IPS-15b (cell line): ENCODE results near the gene CNTN1.
"Not testable (repeated sequence)": the region's sequence is repeated elsewhere in the genome, so short reads cannot be mapped to it uniquely, and the experiment has no call there.

Experiments used
- H3K27me3 ChIP-seq: one replicate; pipeline ENCODE4 v1.6.1; 2013; ENCODE audit warnings: low read length; ENCODE audit not compliant: control insufficient read depth, insufficient read depth
- H3K36me3 ChIP-seq: one replicate; pipeline ENCODE4 v1.6.1; 2013; ENCODE audit warnings: low read length; ENCODE audit not compliant: control insufficient read depth, insufficient read depth
- H3K4me1 ChIP-seq: one replicate; pipeline ENCODE4 v1.6.1; 2013; ENCODE audit warnings: mild to moderate bottlenecking, low read length; ENCODE audit not compliant: control insufficient read depth, insufficient read depth
- H3K4me3 ChIP-seq: one replicate; pipeline ENCODE4 v1.5.1; 2013; ENCODE audit warnings: low read depth, low read length
- H3K9ac ChIP-seq: one replicate; pipeline ENCODE4 v1.6.1; 2013; ENCODE audit warnings: low read depth, mild to moderate bottlenecking, low read length
- H3K9me3 ChIP-seq: one replicate; pipeline ENCODE4 v1.6.1; 2013; ENCODE audit warnings: mild to moderate bottlenecking, low read length; ENCODE audit not compliant: control insufficient read depth, insufficient read depth

CNTN1 gene

GRCh38 chr12:40737416-40737815, 45.2 kb downstream of the CNTN1 start:
- peaks cover 29% of the 10 kb centered on the region for H3K4me1 ChIP-seq
- H3K9ac ChIP-seq, H3K36me3 ChIP-seq, H3K27me3 ChIP-seq, H3K9me3 ChIP-seq, H3K4me3 ChIP-seq: not testable (repeated sequence)

DNA sequence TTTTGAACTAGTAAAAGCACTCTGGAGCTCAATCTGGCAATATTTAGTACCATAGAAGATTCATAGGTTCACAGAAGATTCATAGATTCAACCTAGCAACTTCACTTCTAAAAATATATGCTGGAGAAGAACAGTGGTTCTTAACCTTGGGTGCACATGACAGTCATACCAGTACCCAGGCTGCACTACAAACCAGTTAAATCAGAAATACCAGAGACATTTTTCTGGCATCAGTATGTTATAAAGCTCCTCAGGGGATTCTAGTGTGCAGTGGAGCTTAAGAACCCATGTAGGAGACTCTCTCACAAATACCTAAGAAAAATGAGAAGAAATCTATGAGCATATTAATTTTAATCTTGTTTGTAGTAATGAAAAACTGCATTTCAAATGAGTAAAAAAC, 46.6 kb downstream of the CNTN1 start:
- Histone ChIP-seq H3K36me3 (no peaks in the 10 kb centered on the region), H3K4me1 (peaks cover 18% of the 10 kb centered on the region), H3K27me3 (no peaks in the 10 kb centered on the region), H3K9me3 (no peaks in the 10 kb centered on the region), H3K9ac (no peak overlapping the region), H3K4me3 (no peak overlapping the region)

DNA sequence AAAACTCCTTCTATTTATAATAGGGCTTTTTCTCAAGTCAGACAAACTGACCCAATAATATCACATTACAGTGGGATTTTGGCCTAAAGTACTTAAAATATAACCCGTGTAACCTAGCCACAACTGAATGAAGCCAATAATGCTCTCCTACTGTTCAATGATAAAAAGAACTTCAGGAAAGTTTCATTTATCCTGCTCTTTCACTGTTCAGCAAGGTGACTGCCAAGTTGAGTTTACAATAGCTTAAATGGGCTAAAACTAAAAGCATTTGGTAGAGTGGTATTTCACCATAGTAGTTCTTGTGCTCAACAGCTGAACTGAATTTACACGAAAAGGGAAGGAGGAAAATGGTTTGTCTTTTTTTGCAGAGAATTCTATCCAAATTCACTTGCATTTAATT, 49.8 kb downstream of the CNTN1 start:
- H3K9me3 ChIP-seq = no peaks in the 10 kb centered on the region
- H3K27me3 ChIP-seq = no peaks in the 10 kb centered on the region
- H3K9ac ChIP-seq = no peak overlapping the region
- H3K4me1 ChIP-seq = peaks cover 2% of the 10 kb centered on the region
- no peaks in the 10 kb centered on the region for H3K36me3 ChIP-seq
- H3K4me3 ChIP-seq = no peak overlapping the region

GRCh38 chr12:40745386-40745785, 53.1 kb downstream of the CNTN1 start:
- no peaks in the 10 kb centered on the region for H3K27me3 ChIP-seq
- H3K9ac ChIP-seq = no peak overlapping the region
- H3K36me3 ChIP-seq = no peaks in the 10 kb centered on the region
- H3K9me3 ChIP-seq = no peaks in the 10 kb centered on the region
- H3K4me1 ChIP-seq = peaks cover 2% of the 10 kb centered on the region
- no peak overlapping the region for H3K4me3 ChIP-seq

- Histone ChIP-seq H3K27me3 (no peaks in the 10 kb centered on the region), H3K4me1 (peaks cover 2% of the 10 kb centered on the region), H3K4me3 (no peak overlapping the region), H3K9ac (no peak overlapping the region), H3K36me3 (no peaks in the 10 kb centered on the region), H3K9me3 (no peaks in the 10 kb centered on the region)
Measured at GRCh38 chr12:40749863-40750262, 57.6 kb downstream of the CNTN1 start.

GRCh38 chr12:40752011-40752410, 59.8 kb downstream of the CNTN1 start:
- Histone ChIP-seq H3K4me1 (no peaks in the 10 kb centered on the region), H3K9ac (no peak overlapping the region), H3K4me3 (no peak overlapping the region), H3K36me3 (no peaks in the 10 kb centered on the region), H3K9me3 (no peaks in the 10 kb centered on the region), H3K27me3 (no peaks in the 10 kb centered on the region)

GRCh38 chr12:40760821-40761220, 68.6 kb downstream of the CNTN1 start:
- no peak overlapping the region for H3K9ac ChIP-seq
- no peak overlapping the region for H3K4me3 ChIP-seq

DNA sequence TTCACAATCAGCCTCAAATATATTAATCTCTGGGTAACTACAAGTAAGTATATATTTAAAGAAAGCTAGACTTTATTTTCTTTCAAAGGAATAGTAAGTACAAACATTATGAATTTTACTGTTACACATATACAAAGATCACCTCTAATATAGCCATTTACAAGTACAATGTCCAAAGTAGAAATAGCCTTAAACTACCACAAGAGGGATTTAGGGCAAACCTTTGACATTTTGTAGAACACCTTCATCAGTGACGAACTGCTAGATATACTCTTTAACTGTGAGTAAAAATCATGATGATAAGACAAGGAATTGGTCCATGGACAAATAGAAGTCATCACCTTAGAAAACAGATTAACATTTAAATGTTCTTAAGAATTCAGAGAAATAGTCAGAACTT, 69.8 kb downstream of the CNTN1 start:
- Histone ChIP-seq H3K4me3 (no peak overlapping the region), H3K27me3 (no peaks in the 10 kb centered on the region), H3K9me3 (no peaks in the 10 kb centered on the region), H3K4me1 (no peaks in the 10 kb centered on the region), H3K9ac (no peak overlapping the region), H3K36me3 (no peaks in the 10 kb centered on the region)

More at GRCh38 chr12:40760821-40761220, 68.6 kb downstream of the CNTN1 start:
- no peaks in the 10 kb centered on the region for H3K4me1 ChIP-seq
- H3K27me3 ChIP-seq = no peaks in the 10 kb centered on the region
- no peaks in the 10 kb centered on the region for H3K9me3 ChIP-seq
- H3K36me3 ChIP-seq = no peaks in the 10 kb centered on the region

- no peaks in the 10 kb centered on the region for H3K4me1 ChIP-seq
- H3K9me3 ChIP-seq = no peaks in the 10 kb centered on the region
- no peaks in the 10 kb centered on the region for H3K27me3 ChIP-seq
- H3K4me3 ChIP-seq = no peak overlapping the region
- no peaks in the 10 kb centered on the region for H3K36me3 ChIP-seq
- H3K9ac ChIP-seq = no peak overlapping the region
Measured at GRCh38 chr12:40768125-40768864, 76.1 kb downstream of the CNTN1 start.

DNA sequence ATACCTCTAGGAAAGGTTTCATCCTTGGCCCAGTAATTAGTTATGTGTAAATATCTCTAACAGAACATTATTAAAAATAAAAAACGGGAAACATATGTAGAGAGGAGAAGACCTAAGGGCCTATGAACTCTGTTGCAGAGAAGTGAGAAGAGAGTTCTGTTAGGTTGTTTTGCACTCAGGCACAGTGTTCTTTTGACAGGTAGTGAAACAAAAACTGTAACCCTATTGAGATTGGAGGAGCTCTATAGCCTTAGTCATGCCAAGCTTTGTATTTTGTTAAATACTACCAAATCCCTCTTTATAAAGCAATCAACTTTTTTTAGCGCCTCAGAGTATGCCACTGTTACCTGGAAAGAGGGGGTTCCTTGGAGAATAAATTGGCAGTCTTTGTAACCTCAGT, 77.6 kb downstream of the CNTN1 start:
- Histone ChIP-seq H3K4me3 (no peak overlapping the region), H3K9ac (no peak overlapping the region)

GRCh38 chr12:40770781-40771180, 78.5 kb downstream of the CNTN1 start:
- Histone ChIP-seq H3K9ac (no peak overlapping the region), H3K36me3 (no peaks in the 10 kb centered on the region), H3K27me3 (no peaks in the 10 kb centered on the region), H3K4me1 (no peaks in the 10 kb centered on the region), H3K9me3 (no peaks in the 10 kb centered on the region), H3K4me3 (no peak overlapping the region)

More for the DNA sequence above, 77.6 kb downstream of the CNTN1 start:
- Histone ChIP-seq H3K36me3 (no peaks in the 10 kb centered on the region), H3K27me3 (no peaks in the 10 kb centered on the region), H3K9me3 (no peaks in the 10 kb centered on the region), H3K4me1 (no peaks in the 10 kb centered on the region)

- no peak overlapping the region for H3K9ac ChIP-seq
- no peaks in the 10 kb centered on the region for H3K36me3 ChIP-seq
- no peak overlapping the region for H3K4me3 ChIP-seq
- no peaks in the 10 kb centered on the region for H3K9me3 ChIP-seq
- H3K27me3 ChIP-seq = no peaks in the 10 kb centered on the region
- no peaks in the 10 kb centered on the region for H3K4me1 ChIP-seq
Measured at GRCh38 chr12:40775661-40776060, 83.4 kb downstream of the CNTN1 start.
